ENCODE results near the gene EOMES.

- TF ChIP-seq EP300 (IDR thresholded peaks at IDR 0.05), result no peak
- TF ChIP-seq POLR2A (IDR thresholded peaks at IDR 0.05), result no peak
- no peak for TF ChIP-seq CTCF (IDR thresholded peaks at IDR 0.05)
- TF ChIP-seq POLR2AphosphoS5 (IDR thresholded peaks at IDR 0.05), result no peak
These were observed 30.8 kb upstream of the EOMES start for GRCh38 chr3:27752926-27753325.

All from gastroesophageal sphincter (tissue), 3 donors.